HG03521 (cell line): Measurements from ENCODE around the gene NUP133.
"Not testable (repeated sequence)": the region's sequence is repeated elsewhere in the genome, so short reads cannot be mapped to it uniquely, and the experiment has no call there.

ENCODE experiments used
- ATAC-seq: cut with Tn5 transposase; IDR thresholded peaks from one replicate; pipeline ENCODE4 v1.9.1; 2021; ENCODE audit warnings: mild to moderate bottlenecking, moderate library complexity; ENCODE audit not compliant: unreplicated experiment

NUP133 gene

DNA sequence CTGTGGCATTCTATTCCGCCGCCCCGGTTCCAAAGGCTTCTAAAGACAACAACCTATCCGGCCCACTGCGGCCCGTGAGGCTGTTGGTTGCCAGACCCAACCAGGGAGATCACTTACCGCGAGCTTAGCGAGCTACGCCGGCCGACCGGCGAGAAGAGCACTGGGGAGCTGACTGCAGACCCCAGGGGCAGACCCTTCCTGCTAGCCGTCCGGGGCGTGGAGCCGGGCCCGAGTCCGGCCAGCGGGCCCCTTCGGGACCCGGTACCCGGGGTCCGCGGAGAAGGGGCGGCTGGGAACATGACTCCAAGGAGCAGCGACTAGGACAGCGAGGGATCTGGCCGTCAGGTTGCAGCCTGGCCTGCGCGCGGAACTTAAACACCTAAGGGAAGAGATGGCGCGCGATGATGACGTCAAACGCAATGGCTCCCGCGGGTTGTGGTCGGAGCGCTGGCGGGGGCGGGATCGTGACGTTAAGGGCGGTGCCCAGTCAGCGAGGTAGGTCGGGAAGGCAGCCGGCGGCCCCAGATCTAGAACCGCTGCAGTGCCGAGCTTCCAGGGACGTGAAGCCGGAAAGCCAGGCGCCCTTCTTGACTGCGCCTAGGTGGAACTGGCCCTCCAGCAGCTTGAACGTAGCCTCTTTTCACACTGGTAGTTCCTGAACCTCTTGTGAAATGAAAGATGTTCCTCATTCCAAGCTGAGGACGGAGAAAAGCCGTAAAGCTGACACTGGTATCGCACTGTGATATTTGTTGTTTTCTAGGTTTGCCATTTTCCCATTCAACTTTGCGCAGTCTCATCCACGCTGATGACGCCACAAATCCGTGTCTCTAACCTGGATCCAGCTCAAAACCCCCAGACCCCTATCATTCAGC, at the start of gene NUP133:
Gene NUP133 (minus strand): TSS at position 391 of the 872 bp plus-strand sequence. CDS start 92 bp downstream, at position 299.
- peak; percentile 94 for ATAC-seq

DNA sequence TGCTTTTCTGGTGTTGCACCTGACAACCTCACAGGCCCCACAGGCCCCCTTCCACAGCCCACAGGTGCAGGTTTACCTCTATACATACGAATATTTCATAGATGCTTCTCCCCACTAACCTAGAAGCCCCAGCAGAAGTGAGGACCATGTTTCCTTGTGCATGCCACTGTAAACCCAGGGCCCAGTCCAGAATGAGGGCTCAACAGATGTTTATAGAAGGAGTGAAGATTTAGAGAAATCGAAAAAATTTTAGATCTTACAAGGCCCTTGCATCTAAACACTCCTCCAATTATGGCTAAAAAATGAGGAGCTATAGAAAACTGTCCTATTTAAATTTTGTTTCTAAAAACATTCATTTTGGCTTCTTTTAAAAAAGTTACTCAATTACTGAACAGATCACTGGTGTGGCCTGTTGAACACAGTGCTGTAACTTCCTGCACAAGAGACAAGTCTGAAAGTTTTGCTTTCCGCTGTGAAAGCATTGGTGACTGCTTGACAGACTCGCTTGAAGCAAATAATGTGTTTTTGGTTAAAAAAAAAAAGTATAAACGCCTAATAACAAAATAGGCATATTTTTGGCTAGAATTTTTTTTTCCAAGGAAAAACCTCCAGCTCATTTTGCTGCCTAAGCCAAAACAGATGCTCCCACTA, 49.2 kb upstream of the NUP133 start:
- ATAC-seq = no peak

GRCh38 chr1:229554886-229555621, 46.9 kb upstream of the NUP133 start:
- ATAC-seq = no peak

GRCh38 chr1:229553621-229554130, 45.5 kb upstream of the NUP133 start:
- no peak for ATAC-seq

- no peak for ATAC-seq
These were observed 44.6 kb upstream of the NUP133 start for GRCh38 chr1:229552732-229553131.

DNA sequence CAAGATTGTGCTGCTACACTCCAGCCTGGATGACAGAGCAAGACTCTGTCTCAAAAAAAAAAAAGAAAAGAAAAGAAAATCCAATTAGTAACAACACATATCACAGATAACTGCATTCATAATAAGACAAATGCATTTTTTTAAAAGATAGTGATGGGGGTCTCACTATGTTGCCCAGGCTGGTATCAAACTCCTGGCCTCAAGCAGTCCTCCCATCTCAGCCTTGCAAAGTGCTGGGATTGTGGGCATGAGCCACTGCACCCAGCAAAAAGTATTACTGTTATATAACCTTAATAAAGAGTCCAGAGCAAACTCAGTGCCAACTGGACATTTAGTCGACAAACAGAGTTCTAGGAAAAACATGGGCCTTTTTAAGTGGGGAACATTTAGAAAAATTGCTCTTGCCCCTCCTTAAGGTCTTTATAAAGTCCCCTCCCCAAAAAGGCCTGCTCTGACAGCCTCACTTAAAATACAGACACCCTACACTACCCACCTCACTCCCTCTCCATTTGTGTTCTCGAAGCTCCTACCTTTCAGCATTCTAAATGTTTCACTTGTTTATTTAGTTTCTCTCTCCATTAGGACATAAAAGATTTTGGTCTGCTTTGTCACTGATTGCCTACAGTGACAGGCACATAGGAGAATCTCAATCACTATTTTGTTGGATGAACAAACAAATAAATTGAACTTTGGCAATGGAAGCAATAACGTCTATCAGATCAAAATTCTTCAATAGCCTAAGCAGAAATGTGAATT, 42.8 kb upstream of the NUP133 start:
- no peak for ATAC-seq

DNA sequence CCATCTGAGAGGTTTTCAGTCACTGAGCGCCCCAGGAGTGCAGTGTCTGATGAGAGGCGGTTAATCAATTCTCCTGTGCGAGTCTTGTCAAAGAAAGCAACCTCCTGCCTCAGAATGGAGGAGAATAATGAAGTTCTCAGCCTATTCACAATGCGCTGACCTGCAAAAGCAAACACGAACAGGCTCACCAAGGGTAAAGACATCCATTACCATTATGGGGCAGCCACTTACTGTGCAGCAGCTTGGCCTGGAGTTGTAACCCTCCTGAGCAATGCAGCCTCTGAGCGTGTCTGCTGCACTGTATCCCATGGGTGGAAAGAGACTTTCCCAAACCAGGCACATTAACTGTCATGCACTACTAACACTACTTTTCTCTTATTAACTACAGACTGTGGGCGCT, 39.4 kb upstream of the NUP133 start:
- ATAC-seq = no peak

- ATAC-seq = no peak
These were observed 36.4 kb upstream of the NUP133 start for GRCh38 chr1:229544587-229544986.

- ATAC-seq = no peak
These were observed 31.8 kb upstream of the NUP133 start for GRCh38 chr1:229539863-229540506.

- no peak for ATAC-seq
These were observed 30.8 kb upstream of the NUP133 start for GRCh38 chr1:229538945-229539344.

DNA sequence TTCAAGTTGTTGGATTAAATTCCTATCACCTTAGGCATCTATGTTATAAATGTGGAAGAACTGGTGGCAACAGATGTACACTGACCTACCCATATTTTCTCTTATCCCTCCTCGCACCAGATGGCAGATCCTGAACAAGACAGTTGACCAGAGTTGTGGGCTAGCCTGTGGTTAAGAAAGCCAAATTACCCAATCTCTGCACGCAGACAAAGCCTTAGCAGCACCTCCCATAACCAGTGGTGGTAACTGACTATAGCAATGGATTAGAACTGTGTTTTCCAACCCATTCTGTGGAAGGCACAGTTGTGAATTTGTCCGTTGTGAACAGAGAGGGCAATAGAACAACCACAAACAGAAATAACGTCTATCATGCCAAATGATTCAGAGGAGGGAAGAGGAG, 29.8 kb upstream of the NUP133 start:
- no peak for ATAC-seq

GRCh38 chr1:229536982-229537381, 28.8 kb upstream of the NUP133 start:
- no peak for ATAC-seq

DNA sequence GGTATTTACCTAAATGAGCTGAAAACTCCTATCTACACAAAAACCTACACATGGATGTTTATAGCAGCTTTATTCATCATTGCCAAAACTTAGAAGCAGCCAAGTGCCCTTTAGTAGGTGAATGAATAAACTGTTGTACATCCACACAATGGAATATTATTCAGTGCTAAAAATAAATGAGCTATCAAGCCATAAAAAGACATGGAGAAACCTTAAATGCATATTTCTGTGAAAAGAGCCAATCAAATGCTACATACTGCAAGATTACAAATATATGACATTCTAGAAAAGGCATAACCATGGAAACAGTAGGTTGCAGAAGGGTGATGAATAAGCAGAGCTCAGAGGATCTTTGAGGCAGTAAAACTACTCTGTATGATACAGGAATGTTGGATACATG, 27.1 kb upstream of the NUP133 start:
- no peak for ATAC-seq

DNA sequence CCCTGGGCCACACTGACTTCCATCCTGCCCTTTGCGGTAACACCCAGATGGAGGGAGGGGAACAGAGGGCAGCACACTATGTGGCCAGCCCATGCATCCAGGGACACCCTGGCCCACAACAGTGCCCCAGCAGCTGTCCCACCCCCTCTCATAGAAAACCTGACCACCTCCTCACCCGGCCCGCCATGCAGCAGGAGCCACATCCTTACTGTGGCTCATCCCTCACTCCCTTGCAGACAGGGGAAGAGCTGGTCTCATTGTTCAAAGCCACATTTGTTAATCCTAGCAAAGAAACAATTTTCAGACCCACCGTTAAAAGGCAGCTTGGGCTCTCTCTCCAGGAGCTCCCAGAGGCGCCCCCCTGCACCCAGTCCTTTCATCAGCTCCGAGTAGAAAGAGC, 23.2 kb upstream of the NUP133 start:
- ATAC-seq = no peak

DNA sequence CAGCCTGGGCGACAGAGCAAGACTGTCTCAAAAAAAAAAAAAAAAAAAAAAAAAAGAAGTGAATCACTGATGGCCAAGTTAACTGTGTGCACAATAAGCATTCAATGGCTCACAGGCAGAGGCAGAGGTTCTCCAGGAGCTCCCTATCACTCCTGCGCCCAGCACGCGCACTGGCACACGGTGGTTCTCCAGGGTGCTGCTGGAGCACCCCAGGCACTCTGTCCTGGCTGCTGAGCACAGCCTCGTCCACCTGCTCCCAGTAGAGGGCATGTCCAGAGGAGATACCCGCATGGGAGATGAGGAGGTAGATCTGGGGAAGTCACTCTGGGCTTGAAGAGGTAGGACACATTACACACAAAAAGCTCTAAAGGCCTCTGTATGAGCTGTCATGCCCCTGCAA, 21.5 kb upstream of the NUP133 start:
- no peak for ATAC-seq

- ATAC-seq = no peak
These were observed 18.6 kb upstream of the NUP133 start for GRCh38 chr1:229526695-229527094.

DNA sequence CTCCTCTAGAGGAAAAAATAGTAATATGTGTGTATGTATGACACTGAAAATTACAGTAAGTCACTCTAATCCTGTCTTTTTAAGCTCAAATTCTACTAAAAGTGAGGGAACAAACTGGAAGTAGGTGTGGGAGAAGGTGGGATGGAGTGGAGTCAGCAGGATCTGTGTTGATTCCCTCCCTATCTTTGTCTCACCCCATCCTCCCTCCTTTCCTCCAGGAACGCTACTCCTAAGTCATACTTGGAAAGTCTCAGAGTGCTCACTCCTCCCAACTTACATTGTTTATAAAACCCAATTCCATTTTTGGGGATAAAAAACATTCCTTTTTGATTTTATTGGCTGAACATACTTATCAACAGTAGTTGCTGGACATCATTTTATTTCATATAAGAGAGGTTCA, 14.9 kb upstream of the NUP133 start:
- no peak for ATAC-seq

DNA sequence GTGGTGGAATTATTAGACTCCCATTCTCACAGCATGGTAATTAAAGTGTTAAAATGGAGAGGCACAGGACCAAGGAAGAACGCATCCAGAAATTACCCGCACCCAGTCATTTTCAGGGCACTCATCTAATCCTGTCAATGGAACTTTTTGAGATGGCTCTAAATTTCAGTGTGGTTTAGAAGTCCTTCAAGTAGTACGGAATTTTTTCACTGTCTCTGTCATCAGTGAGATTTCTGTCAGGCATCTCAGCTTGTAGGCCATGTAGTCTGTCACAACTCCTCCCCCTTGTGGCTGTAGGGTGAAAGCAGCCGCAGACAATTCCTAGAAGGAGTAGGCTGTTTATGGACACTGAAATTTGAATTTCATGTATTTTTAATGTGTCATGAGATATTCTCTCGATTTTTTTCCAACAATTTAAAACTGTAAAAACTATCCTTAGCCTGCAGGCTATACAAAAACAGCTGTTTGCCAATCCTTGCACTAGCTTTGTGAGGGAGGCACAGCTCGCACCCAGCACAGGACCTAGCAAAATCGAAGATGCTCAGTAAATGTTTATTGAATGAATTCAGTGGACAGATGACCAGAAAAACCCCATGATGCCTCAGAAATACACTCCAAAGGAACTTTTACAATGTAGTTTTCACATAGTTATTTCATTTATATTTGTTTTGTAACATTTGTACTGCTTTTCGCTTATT, 6.6 kb upstream of the NUP133 start:
- no peak for ATAC-seq

DNA sequence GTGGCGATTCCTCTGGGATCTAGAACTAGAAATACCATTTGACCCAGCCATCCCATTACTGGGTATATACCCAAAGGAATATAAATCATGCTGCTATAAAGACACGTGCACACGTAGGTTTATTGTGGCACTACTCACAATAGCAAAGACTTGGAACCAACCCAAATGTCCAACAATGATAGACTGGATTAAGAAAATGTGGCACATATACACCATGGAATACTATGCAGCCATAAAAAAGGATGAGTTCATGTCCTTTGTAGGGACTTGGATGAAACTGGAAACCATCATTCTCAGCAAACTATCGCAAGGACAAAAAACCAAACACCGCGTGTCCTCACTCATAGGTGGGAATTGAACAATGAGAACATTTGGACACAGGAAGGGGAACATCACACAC, 3.5 kb upstream of the NUP133 start:
- ATAC-seq = not testable (repeated sequence)

DNA sequence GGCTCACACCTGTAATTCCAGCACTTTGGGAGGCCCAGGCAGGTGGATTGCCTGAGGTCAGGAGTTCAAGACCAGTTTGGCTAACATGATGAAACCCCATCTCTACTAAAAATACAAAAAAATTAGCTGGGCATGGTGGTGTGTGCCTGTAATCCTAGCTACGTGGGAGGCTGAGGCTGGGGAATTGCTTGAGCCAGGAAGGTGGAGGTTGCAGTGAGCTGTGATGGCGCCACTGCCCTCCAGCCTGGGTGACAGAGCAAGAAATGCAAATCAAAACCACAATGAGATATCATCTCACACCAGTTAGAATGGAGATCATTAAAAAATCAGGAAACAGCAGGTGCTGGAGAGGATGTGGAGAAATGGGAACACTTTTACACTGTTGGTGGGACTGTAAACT, 3.1 kb upstream of the NUP133 start:
- not testable (repeated sequence) for ATAC-seq
